HCT116 (cell line): Measurements from ENCODE around the gene CTXN1.

Experiments used
- CTCF ChIP-seq, 3 experiments: fragments of 200-600 bp in 1 of 3; sonication (generic) in 1 of 3; IDR thresholded peaks in 2 of 3; conservative IDR thresholded peaks in 1 of 3; 2 replicates each; pipeline ENCODE4 v1.5.1; 2012 to 2017; ENCODE audit warnings: low read depth in 2 of 3, low read length in 2 of 3, antibody characterized with exemption in 1 of 3, borderline replicate concordance in 1 of 3, control low read depth in 1 of 3, mild to moderate bottlenecking in 1 of 3, mixed read lengths in 1 of 3, mixed run types in 1 of 3, moderate library complexity in 1 of 3; ENCODE audit not compliant: insufficient read depth in 1 of 3
- EZH2 ChIP-seq: fragments of 200-600 bp; sonication (generic); IDR thresholded peaks from 2 replicates; pipeline ENCODE4 v1.6.1; 2017; ENCODE audit warnings: antibody characterized with exemption, mixed run types
- POLR2A ChIP-seq: IDR thresholded peaks from 2 replicates; pipeline ENCODE4 v1.7.0; 2011; ENCODE audit warnings: borderline replicate concordance; ENCODE audit not compliant: insufficient read depth, insufficient read length; ENCODE audit errors: extremely low read depth
- ZFX ChIP-seq: fragments of 450-650 bp; IDR thresholded peaks from 2 replicates; pipeline ENCODE4 v1.6.1; 2017
- TF ChIP-seq, protein P1 (sequence below): IDR thresholded peaks from 2 replicates; pipeline ENCODE4 v1.6.1; 2012

- TF ChIP-seq ZFX, result no peak
- TF ChIP-seq CTCF (IDR thresholded peaks at IDR 0.05 in 2 of 3, conservative IDR thresholded peaks at IDR 0.05 in 1 of 3; ENCODE audit: borderline replicate concordance in 1 of 3, insufficient read depth in 1 of 3, low read depth in 2 of 3, low read length in 2 of 3), result no peak
- no peak for TF ChIP-seq EZH2
- TF ChIP-seq POLR2A, result no peak
- TF ChIP-seq, protein P1, sequence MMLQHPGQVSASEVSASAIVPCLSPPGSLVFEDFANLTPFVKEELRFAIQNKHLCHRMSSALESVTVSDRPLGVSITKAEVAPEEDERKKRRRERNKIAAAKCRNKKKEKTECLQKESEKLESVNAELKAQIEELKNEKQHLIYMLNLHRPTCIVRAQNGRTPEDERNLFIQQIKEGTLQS, result no peak
Observed at GRCh38 chr19:7973883-7974282, 47.9 kb upstream of the CTXN1 start.
